ENCODE results near the gene AGPAT4.

AGPAT4 gene

DNA sequence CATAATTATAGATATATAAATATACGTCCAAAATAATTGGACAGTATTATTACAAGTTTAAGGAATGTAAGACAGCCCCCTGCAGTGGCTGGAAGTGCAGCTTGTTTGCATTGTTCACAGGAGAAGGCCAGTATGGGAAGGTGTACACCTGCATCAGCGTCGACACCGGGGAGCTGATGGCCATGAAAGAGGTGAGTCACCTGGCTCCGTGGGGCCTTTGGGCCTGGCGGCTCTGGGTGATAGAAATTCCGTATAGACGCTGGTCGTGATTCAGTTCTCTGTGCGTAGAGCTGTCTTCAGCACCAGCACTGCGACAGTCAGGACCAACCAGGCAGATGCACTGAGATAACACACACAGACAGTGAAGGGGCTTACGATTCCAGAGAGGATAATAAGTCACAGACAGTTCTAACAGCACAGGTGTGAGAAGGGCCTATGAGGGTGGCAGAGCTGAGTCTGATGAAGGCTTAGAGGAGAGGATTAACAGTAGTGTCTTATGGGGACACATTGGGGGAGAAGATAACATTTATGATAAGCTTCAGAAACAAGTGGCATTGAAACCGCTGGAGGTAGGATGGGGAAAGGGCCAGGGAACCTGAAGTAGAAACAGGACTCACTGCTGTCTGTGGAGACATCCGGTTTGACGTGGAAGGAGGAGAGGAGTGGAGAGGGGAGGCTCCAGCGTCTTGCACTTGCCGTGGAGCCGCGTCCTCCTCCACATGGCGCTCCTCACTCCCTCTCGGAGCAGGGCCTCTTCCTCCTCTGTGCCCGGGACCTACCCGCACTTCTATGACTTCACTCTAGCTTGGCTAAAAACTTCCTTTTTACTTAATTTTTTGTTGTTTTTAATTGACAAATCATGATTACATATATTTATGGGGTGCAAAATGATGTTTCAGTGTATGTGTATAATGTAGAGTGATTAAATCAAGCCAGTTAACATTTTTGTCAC lies 165.8 kb downstream of the AGPAT4 start:
- DNase-seq: no peak

DNA sequence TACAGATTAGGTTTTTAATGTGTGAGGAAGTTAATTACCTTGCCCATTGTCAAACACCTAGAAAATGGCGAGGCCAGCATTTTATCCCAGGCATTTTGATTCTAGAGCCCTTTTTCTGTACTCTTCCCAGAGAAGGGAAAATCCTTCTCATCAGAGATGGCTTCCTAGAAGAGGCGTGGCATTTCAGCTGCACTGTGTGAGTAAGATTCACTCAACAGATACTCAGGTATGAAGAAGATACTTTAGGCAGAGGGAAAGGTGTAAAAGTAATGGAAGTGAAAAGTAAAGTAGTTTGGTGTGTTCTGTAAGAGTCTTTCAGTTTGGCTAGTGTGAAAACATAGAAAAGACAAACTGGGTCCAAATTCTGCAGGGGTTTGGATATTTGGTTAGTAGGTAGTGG lies 168.5 kb downstream of the AGPAT4 start:
- DNase-seq: no peak

DNA sequence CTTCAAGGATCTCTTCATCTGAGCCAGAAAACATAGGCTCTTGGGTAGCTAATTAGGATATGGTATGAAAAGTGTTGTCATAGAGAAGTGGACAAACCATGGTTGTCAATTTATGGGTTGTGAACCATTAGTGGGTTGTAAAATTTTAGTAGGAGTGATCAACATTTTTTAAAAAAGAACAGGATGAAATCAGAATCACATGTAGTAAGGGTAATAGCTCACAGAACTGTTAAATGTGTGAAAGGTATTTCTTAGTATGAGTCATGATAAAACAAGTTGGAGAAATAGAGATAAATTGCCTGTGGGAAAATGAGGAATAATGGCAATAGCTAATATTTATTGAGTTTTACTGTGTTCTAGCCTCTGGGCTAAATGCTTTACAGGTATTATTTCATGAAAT lies 168.9 kb downstream of the AGPAT4 start:
- DNase-seq: no peak

DNA sequence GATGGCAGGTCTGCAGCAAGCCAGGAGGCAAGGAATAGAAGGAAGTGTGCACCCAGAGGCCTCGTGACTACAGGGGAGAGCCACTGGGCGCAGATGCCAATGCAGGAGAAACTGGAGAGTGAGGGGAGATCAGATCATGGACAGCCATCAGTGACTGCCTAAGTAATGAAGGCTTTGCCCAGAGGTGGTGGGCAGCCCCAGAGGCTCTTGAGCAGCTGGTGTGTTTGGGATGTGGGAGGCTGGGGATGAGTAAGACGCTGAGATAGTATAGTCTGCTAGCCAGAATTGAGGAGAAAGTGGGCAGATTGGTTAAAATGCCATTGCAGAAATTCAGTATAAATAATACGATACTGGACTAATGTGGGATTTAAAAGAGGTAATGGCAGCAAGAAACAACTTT lies 170.4 kb downstream of the AGPAT4 start:
- DNase-seq: no peak

DNA sequence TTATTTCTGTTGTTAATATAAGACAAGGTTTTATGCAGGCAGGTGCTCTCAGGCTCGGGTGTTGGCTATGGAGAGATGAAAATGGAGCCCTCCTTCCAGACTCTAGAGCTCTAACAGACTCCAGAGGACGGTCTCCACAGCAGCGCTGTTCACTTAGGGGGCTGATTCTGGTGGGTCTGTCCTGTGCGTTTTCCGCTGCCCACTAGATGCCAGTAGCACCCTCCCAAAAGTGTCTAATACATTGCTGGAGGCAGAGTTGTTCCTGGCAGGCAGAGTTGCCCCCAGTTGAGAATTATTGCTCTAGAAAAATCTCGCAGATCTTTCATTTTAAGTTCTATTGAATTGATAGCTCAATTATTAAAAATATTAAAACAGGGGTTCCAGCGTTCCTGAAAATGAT lies 172.3 kb downstream of the AGPAT4 start:
- DNase-seq: no peak

DNA sequence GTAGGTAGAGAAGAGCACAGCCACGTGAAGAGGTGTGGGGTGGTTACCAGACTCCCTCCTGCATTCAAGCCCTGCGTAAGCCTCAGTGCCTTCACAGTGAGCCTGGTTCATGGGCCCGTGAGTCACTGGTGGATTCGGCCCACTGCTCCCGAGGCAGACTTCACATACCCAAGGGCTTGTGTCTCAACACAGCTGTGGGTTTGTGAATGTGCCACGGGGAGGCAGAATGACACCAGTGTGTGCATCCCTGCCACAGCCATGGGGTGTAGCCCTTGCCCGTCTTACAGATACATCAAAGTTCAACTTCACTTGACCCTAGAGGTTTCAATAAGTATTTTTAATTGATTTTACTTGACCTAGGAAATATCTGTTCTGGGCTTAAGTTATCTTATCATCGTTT lies 173.8 kb downstream of the AGPAT4 start:
- no peak for DNase-seq

DNA sequence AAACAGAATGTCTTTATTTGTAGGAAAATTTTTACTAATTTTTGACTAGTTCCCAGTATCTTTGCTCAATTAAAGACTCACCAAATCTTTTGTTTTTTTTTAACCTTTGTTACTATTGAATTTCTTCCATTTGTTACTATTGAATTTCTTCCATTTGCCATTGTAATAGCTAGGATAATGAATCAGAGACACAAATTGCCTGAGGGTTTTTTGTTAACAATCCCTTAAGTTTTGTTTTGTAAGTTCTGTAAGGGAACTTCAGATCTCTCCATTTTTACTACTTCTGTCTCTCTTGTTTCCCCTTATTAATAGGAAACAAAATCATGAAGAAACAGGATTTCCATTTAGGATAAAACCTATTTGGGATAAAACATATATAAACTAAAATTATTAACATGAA lies 177.9 kb downstream of the AGPAT4 start:
- DNase-seq: no peak

DNA sequence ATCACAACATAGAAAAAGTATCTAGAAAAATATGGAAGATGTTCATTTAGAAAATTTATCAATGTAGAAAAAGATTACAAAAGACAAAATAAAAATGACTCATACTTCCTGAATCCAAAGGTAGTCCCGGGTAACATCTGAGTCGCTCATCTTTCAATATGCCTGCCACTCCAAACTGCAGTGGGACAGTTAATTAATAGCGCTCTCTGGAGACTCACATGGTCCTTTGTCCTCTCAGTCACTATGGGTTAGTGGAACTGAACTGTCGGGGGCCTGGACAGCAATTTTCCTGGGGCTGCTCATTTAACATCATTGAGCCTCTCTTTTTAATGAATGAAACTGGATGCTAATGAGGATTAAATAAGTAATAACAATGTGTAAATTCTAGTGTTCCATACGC lies 178.9 kb downstream of the AGPAT4 start:
- DNase-seq: no peak

DNA sequence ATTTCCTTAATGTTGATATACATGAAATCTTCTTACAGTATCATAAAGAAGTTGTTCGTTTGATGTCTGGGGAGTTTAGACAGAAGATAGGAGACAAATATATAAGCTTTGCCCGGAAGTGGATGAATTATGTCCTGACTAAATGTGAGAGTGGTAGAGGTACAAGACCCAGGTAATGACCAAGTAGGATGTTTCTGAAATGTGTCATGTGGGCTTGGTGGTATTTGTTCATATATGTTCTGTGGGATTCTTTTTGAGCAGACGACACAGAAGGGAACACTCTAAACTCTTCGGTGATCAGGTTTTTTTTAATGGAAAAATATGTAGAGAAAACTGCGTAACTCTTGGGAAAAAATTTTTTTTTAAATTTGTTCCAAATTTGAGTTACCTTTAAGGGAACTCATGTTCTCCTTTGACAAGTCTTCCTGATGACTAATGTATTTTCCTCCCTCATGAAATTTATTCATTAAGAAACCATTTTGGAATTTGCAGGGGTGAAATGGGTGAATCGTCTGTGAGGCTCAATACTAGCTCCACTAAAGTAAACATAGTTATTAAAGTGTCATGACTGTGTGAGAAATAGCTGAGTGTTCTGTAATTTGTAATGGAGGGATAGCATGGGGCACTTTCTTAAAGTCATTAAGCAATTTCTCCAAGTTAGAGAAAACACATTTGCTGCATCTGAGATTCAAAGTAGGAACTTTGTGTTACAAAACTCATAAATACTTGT lies 181.7 kb downstream of the AGPAT4 start:
- DNase-seq: no peak

DNA sequence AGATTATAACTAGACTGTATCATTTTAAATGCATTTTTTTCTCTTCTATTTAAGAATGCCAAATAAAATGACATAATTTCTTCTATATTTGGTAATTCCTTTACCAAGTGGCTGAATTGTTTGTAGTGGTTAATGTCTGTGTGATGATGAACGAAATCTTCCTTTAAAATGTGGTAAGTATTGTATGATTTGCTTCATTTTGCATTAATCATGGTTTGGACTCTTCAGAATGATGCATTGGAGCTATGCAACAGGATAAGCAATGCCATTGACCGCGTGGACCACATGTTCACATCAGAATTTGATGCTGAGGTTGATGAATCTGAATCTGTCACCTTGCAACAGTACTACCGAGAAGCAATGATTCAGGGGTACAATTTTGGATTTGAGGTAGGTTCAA lies 182.7 kb downstream of the AGPAT4 start:
- DNase-seq: no peak

DNA sequence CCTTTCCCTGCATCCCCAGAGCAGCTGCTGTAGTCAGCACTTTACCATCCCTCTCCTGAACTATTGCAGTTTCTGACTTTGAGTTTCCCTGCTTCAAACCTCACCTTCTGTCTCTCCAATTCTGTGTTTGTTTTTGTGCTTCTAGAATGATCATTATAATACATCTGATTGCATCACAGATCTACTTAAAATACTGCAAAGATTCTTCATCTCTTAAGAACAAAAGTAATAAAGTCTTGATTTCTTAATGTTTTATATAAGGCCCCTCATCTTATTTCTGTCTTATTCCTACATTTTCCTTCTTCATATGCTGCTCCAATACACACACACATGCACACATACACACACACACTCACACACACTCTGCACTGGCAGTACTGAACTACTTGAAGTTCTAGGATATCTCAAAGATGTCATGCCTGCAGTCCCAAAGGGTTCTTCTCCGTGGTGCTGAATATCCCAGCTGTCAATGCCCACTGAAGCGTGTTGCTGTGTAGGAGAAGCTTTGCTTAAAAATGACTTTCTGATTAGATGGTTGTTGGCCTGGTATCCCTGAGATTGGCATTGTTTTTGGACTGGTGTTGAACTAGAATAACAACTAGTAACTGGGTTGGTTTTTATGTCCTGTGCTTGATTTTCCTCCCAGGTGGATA lies 185.1 kb downstream of the AGPAT4 start:
- no peak for DNase-seq

DNA sequence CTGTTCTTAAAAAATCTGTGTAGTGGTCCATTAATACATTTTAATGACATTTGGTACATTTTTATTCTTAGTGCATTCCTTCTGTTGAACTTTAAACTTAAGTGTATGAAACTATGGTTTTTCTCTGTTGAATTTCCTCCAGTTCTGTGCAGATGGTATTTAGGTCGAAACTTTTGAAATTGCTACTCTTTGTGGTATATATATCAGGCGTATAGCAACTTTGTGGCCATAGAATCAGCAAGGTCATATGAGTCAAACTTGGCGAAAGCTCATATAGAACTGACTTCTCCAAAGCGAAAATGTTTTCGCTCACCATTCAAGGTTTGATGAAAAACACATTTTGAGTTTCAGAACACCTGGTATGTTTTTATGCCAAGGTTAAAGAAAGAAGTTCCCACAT lies 188.6 kb downstream of the AGPAT4 start:
- no peak for DNase-seq

DNA sequence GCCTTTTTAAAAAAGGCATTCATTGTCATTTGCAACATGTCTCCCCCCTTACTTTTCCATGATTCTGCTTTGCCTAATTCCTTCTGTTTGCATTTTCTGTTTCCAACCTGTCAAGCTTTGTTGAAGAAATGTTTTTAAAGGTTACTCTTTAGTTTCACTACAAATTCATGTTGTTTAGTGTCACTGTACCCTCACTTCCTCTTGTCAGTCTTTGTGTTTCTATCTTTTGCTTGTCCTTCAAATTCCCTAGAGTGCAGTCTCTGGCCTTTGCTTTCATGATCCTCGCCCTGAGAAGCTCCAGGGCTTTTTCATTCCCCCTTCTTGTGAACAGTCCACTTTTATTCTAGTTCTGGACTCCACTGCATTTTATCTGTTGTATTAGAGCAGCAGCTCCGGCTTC lies 191.6 kb downstream of the AGPAT4 start:
- DNase-seq: no peak

DNA sequence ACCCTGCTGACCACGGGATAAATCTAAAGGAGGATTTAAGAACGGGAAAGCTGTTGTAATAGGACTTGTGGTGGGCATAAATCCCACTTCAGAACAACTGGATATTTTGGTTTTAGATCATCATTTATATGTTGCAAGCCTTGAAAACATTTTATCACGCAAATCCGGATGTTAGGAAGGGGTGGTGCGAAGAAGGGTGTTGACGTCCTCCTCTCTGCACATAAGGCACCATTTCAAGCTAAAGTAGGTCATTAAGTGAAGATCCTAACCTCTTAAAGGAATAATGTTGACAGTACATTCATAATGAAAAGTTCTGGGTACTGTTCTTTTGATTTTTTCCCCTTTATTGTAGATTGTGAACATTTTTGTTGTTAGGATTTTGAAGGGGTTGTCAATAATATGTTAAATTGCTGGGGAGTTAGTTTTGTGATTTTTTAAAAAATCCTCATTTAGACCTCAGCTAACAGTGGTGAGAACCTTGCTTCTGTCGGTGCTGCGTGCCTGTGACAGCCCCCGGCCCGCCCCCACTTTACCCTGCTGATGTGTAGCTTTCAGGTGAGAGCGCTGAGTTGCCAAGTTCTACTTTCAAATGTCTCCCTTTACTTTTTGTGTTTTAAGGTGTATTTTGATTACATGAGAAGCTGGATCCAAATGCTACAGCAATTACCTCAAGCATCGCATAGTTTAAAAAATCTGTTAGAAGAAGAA lies 193.4 kb downstream of the AGPAT4 start:
- DNase-seq: no peak

All from NCI-H748 treated with DMSO at 0.1 percent for 48 hours (cell line).